WI38 (cell line): Measurements from ENCODE around the gene CCDC175.

ENCODE experiments used
- H3K4me3 ChIP-seq: 2 replicates; pipeline ENCODE4 v1.5.1; 2011; ENCODE audit warnings: low read depth, mild to moderate bottlenecking, control low read depth, low read length
- CTCF ChIP-seq: IDR thresholded peaks from 2 replicates; pipeline ENCODE4 v1.5.1; 2012; ENCODE audit warnings: low read depth, mild to moderate bottlenecking, control low read depth, low read length

Gene CCDC175

GRCh38 chr14:59483363-59483762 lies 93.2 kb downstream of the CCDC175 start:
- no peak for TF ChIP-seq CTCF
- H3K4me3 ChIP-seq, result peak overlapping the region; percentile 80

- no peak for TF ChIP-seq CTCF
- H3K4me3 ChIP-seq, result peak overlapping the region; percentile 80
Observed at GRCh38 chr14:59482541-59483331, 93.9 kb downstream of the CCDC175 start.

GRCh38 chr14:59481871-59482540 lies 94.6 kb downstream of the CCDC175 start:
- TF ChIP-seq CTCF, result no peak
- H3K4me3 ChIP-seq, result peak overlapping the region; percentile 80

- TF ChIP-seq CTCF, result no peak
- H3K4me3 ChIP-seq, result peak overlapping the region; percentile 80
Observed at GRCh38 chr14:59481407-59481806, 95.2 kb downstream of the CCDC175 start.

- H3K4me3 ChIP-seq, result no peak overlapping the region
- TF ChIP-seq CTCF, result no peak
Observed at GRCh38 chr14:59480166-59480565, 96.4 kb downstream of the CCDC175 start.

- no peak for TF ChIP-seq CTCF
Observed at GRCh38 chr14:59478540-59478939, 98.1 kb downstream of the CCDC175 start.

GRCh38 chr14:59475709-59476108 lies 100.9 kb downstream of the CCDC175 start:
- H3K4me3 ChIP-seq, result no peak overlapping the region
- no peak for TF ChIP-seq CTCF

More at GRCh38 chr14:59478540-59478939, 98.1 kb downstream of the CCDC175 start:
- no peak overlapping the region for H3K4me3 ChIP-seq
